ENCODE data around the gene CEP112. TPM values are rescaled to one million over a fixed set of nuclear protein-coding genes. Genes with fewer than 3 reads are reported as not detected.

The CEP112 gene
- total and polyA plus RNA-seq, 9 of the 15 experiments (the other 6 are each of a cell fraction or from before 2014, with no cell fraction given): 0.84 TPM; not detected in 8

DNA sequence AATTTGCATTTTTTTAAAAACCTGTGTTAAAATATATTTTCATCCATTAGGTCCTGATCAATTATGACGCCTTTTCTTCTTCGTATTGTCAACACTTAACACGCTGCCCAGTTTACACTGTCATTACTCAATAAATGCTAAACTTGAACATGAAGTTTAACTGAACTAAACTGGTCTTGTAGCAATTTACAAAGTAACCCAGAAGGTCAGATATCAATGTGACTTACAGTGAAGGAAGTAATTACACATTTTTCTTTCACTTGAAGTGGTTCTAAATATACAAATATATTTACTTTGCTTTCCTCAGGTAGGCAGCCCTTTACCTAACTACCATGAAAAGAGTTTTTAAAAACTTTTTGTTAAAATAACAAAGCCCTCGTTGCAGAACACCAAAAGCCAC, 374.0 kb downstream of the CEP112 start:
- intact Hi-C loops (cut with micrococcal nuclease) (no loop called here), in situ Hi-C loops (cut with MboI) (no loop called here)
- WGBS (ENCODE audit: insufficient coverage, low coverage, missing lambda C conversion rate): 2% methylated on average over 4 of the region's 4 CpGs
- TF ChIP-seq CREBBP (IDR thresholded peaks at IDR 0.05; ENCODE audit: low read depth, low read length): no peak
- TF ChIP-seq XRCC5 (IDR thresholded peaks at IDR 0.05; ENCODE audit: low read depth, low read length): no peak
- TF ChIP-seq TGIF2 (CRISPR knock-in tag; IDR thresholded peaks at IDR 0.05): no peak
- TF ChIP-seq L3MBTL2 (IDR thresholded peaks at IDR 0.05): no peak
- no peak for TF ChIP-seq BDP1 (IDR thresholded peaks at IDR 0.05; ENCODE audit: insufficient read depth, insufficient read length)
- no peak for TF ChIP-seq BACH1 (tag; IDR thresholded peaks at IDR 0.05)
- TF ChIP-seq, protein P1, sequence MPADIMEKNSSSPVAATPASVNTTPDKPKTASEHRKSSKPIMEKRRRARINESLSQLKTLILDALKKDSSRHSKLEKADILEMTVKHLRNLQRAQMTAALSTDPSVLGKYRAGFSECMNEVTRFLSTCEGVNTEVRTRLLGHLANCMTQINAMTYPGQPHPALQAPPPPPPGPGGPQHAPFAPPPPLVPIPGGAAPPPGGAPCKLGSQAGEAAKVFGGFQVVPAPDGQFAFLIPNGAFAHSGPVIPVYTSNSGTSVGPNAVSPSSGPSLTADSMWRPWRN (IDR thresholded peaks at IDR 0.05; ENCODE audit: low read depth): no peak
- Histone ChIP-seq H3K4me2 (ENCODE audit: insufficient read depth, low read length) (no peak overlapping the region), H2AFZ (ENCODE audit: low read depth, low read length) (no peak overlapping the region), H3K36me3 (ENCODE audit: control insufficient read depth, insufficient read depth, low read length) (no peaks in the 10 kb centered on the region), H3K9me3 (replicated peaks; ENCODE audit: control insufficient read depth, insufficient read depth, low read depth, low read length) (no peaks in the 10 kb centered on the region), H3K4me3 (no peak overlapping the region), H3K27ac (ENCODE audit: extremely low read depth, low read depth, low read length) (no peak overlapping the region), H3K27me3 (ENCODE audit: control insufficient read depth in 2 of 2, insufficient read depth in 2 of 2, low read length in 2 of 2) (no peaks in the 10 kb centered on the region), H3K9me1 (ENCODE audit: control insufficient read depth, insufficient read depth, low read length) (no peaks in the 10 kb centered on the region), H3K9ac (ENCODE audit: insufficient read depth in 1 of 2, low read depth in 2 of 2, low read length in 2 of 2) (no peak overlapping the region), H3K79me2 (ENCODE audit: control insufficient read depth, insufficient read depth, low read length) (no peaks in the 10 kb centered on the region), H4K20me1 (replicated peaks; ENCODE audit: control insufficient read depth, insufficient read depth, low read length) (no peaks in the 10 kb centered on the region), H3K4me1 (replicated peaks in 1 of 2; ENCODE audit: control insufficient read depth in 2 of 2, insufficient read depth in 2 of 2, low read length in 2 of 2) (no peaks in the 10 kb centered on the region)
- ATAC-seq: no peak
- no peak for DNase-seq (ENCODE audit: extremely low read depth in 1 of 4, low spot score in 3 of 4)
- BruUV-seq (replicated peaks): no TSS peak
- ChIA-PET POLR2A (no interaction called here), CTCF (ENCODE audit: low intra/inter-chr PET ratio) (no interaction called here)
- no peak for FAIRE-seq

DNA sequence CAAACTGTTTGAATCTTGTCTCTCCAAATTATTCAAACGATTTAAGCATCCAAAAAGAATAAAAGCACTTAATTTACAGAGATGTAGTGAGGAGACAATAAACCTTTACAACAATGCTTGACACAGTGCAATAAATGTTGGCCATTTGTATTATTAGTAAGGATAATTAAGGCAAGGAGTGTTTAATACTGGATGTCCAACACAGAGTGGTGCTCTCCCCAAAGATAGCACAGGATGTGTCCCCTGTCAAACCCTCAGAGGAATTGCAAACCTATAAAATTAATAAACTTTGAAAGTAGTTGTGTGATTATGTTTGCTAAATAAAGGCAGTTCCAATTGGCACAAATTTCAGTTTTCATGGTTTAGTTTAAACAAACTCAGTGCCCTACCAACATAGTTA, 377.5 kb downstream of the CEP112 start:
- TF ChIP-seq, protein P2, sequence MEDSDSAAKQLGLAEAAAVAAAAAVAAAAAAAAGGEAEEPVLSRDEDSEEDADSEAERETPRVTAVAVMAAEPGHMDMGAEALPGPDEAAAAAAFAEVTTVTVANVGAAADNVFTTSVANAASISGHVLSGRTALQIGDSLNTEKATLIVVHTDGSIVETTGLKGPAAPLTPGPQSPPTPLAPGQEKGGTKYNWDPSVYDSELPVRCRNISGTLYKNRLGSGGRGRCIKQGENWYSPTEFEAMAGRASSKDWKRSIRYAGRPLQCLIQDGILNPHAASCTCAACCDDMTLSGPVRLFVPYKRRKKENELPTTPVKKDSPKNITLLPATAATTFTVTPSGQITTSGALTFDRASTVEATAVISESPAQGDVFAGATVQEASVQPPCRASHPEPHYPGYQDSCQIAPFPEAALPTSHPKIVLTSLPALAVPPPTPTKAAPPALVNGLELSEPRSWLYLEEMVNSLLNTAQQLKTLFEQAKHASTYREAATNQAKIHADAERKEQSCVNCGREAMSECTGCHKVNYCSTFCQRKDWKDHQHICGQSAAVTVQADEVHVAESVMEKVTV (CRISPR knock-in tag; IDR thresholded peaks at IDR 0.05): no peak
- no peak for TF ChIP-seq HMG20B (CRISPR knock-in tag; IDR thresholded peaks at IDR 0.05)
- TF ChIP-seq ZNF583 (CRISPR knock-in tag; IDR thresholded peaks at IDR 0.05): no peak
- no peak for TF ChIP-seq ZKSCAN8 (CRISPR knock-in tag; IDR thresholded peaks at IDR 0.05)
- TF ChIP-seq SPI1 (IDR thresholded peaks at IDR 0.05; ENCODE audit: borderline replicate concordance, low read depth, low read length): no peak
- TF ChIP-seq, protein P3, sequence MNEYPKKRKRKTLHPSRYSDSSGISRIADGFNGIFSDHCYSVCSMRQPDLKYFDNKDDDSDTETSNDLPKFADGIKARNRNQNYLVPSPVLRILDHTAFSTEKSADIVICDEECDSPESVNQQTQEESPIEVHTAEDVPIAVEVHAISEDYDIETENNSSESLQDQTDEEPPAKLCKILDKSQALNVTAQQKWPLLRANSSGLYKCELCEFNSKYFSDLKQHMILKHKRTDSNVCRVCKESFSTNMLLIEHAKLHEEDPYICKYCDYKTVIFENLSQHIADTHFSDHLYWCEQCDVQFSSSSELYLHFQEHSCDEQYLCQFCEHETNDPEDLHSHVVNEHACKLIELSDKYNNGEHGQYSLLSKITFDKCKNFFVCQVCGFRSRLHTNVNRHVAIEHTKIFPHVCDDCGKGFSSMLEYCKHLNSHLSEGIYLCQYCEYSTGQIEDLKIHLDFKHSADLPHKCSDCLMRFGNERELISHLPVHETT (CRISPR knock-in tag; conservative IDR thresholded peaks at IDR 0.05 in 1 of 2, IDR thresholded peaks at IDR 0.05 in 1 of 2): no peak
- Histone ChIP-seq H3K9ac (ENCODE audit: insufficient read depth in 1 of 2, low read depth in 2 of 2, low read length in 2 of 2) (no peak overlapping the region), H3K27me3 (ENCODE audit: control insufficient read depth in 2 of 2, insufficient read depth in 2 of 2, low read length in 2 of 2) (no peaks in the 10 kb centered on the region), H3K9me1 (ENCODE audit: control insufficient read depth, insufficient read depth, low read length) (no peaks in the 10 kb centered on the region), H3K27ac (ENCODE audit: extremely low read depth, low read depth, low read length) (no peak overlapping the region), H3K4me3 (no peak overlapping the region), H3K79me2 (ENCODE audit: control insufficient read depth, insufficient read depth, low read length) (no peaks in the 10 kb centered on the region), H3K36me3 (ENCODE audit: control insufficient read depth, insufficient read depth, low read length) (no peaks in the 10 kb centered on the region), H4K20me1 (replicated peaks; ENCODE audit: control insufficient read depth, insufficient read depth, low read length) (no peaks in the 10 kb centered on the region), H2AFZ (ENCODE audit: low read depth, low read length) (no peak overlapping the region), H3K9me3 (replicated peaks; ENCODE audit: control insufficient read depth, insufficient read depth, low read depth, low read length) (no peaks in the 10 kb centered on the region), H3K4me1 (replicated peaks in 1 of 2; ENCODE audit: control insufficient read depth in 2 of 2, insufficient read depth in 2 of 2, low read length in 2 of 2) (no peaks in the 10 kb centered on the region), H3K4me2 (ENCODE audit: insufficient read depth, low read length) (no peak overlapping the region)
- in situ Hi-C loops (cut with MboI) (no loop called here), intact Hi-C loops (cut with micrococcal nuclease) (no loop called here)
- DNase-seq (ENCODE audit: extremely low read depth in 1 of 4, low spot score in 3 of 4): no peak
- ChIA-PET CTCF (ENCODE audit: low intra/inter-chr PET ratio) (interaction anchor here (0.5 kb wide), 1 partner anchor 312 kb away, joined by 3 read pairs; no protein-coding TSS in a partner anchor), POLR2A (no interaction called here)
- no peak for FAIRE-seq
- WGBS (ENCODE audit: insufficient coverage, low coverage, missing lambda C conversion rate): 0% methylated on average over 1 of the region's 1 CpG
- ATAC-seq: no peak
- no TSS peak for BruUV-seq (replicated peaks)
